Prostate gland (tissue), 2 donors: Measurements from ENCODE around the gene GHR. TPM values are rescaled to one million over a fixed set of nuclear protein-coding genes. Genes with fewer than 3 reads are reported as not detected.

Experiments
- DNase-seq: peaks from one replicate; pipeline ENCODE4 v3.0.0-alpha.2; 2019; ENCODE audit warnings: low spot score
- H3K27ac ChIP-seq, 2 donors: fragments of 200-600 bp; sonication (generic); 2 replicates each; pipeline ENCODE4 v1.5.1; 2017 to 2019
- H3K27me3 ChIP-seq: fragments of 200-600 bp; sonication (generic); replicated peaks from 2 replicates; pipeline ENCODE4 v1.5.1; 2019; ENCODE audit not compliant: insufficient read depth
- H3K36me3 ChIP-seq, 2 donors: fragments of 200-600 bp; sonication (generic); 1 replicate in 1 of 2; 2 replicates in 1 of 2; pipeline versions ENCODE4 v1.5.1 to v1.8.1; 2017 to 2019
- H3K4me1 ChIP-seq: fragments of 200-600 bp; sonication (generic); replicated peaks from 2 replicates; pipeline ENCODE4 v1.5.1; 2019
- H3K4me3 ChIP-seq, 2 donors: fragments of 200-600 bp; sonication (generic); 2 replicates each; pipeline ENCODE4 v1.5.1; 2017 to 2019
- H3K9me3 ChIP-seq: fragments of 200-600 bp; sonication (generic); 2 replicates; pipeline ENCODE4 v1.5.1; 2017
- POLR2A ChIP-seq: fragments of 450-650 bp; IDR thresholded peaks from one replicate; pipeline ENCODE4 v1.6.1; 2016; ENCODE audit warnings: antibody characterized with exemption, mild to moderate bottlenecking
- POLR2AphosphoS5 ChIP-seq: sonication (generic); formaldehyde crosslinking; IDR thresholded peaks from one replicate; pipeline ENCODE4 v1.6.1; 2017; ENCODE audit warnings: antibody characterized with exemption
- intact Hi-C: fragments of 100-400 bp; cut with DNase I; formaldehyde crosslinking; loops from one replicate; pipeline ENCODE4 v1.14.2; 2022
- total RNA-seq, 2 donors: library from RNA; depleted of rRNA; stranded (reverse); fragments of >200 nt; gene quantifications; one replicate each; pipeline ENCODE4 v1.1.0, GENCODE V29; 2016

Gene GHR
- total RNA-seq, 2 donors from 2014 or later: 11.8 to 15.5 TPM

GRCh38 chr5:42770003-42770402, 346.8 kb downstream of the GHR start:
- Histone ChIP-seq H3K27me3 (no peaks in the 10 kb centered on the region), H3K4me1 (no peaks in the 10 kb centered on the region), H3K9me3 (no peaks in the 10 kb centered on the region), H3K4me3 (no peak overlapping the region), H3K36me3 (no peaks in the 10 kb centered on the region), H3K27ac (no peak overlapping the region)
- intact Hi-C loops: no loop called here
- no peak for DNase-seq
- TF ChIP-seq POLR2AphosphoS5 (no peak), POLR2A (no peak)
